DMS153 (cell line): ENCODE measurements around the gene MAML3.
"Not testable (repeated sequence)": the region's sequence is repeated elsewhere in the genome, so short reads cannot be mapped to it uniquely, and the experiment has no call there.

ENCODE experiments used
- DNase-seq: peaks from one replicate; lab custom pipeline; 2025; lab: John Stamatoyannopoulos, UW

Gene MAML3

GRCh38 chr4:139728146-139728545 is 425.8 kb downstream of the MAML3 start:
- no peak for DNase-seq

GRCh38 chr4:139726615-139727014 is 427.4 kb downstream of the MAML3 start:
- DNase-seq: no peak

- DNase-seq: no peak
Observed at GRCh38 chr4:139725236-139725635, 428.7 kb downstream of the MAML3 start.

GRCh38 chr4:139721789-139722188 is 432.2 kb downstream of the MAML3 start:
- no peak for DNase-seq

GRCh38 chr4:139720806-139721205 is 433.2 kb downstream of the MAML3 start:
- DNase-seq: no peak

- no peak for DNase-seq
Observed at GRCh38 chr4:139719381-139720101, 434.4 kb downstream of the MAML3 start.

- DNase-seq: no peak
Observed at GRCh38 chr4:139718833-139719232, 435.2 kb downstream of the MAML3 start.

- DNase-seq: no peak
Observed at GRCh38 chr4:139718358-139718757, 435.6 kb downstream of the MAML3 start.

- DNase-seq: no peak
Observed at GRCh38 chr4:139715746-139716391, 438.1 kb downstream of the MAML3 start.

GRCh38 chr4:139712882-139713281 is 441.1 kb downstream of the MAML3 start:
- no peak for DNase-seq

- DNase-seq: no peak
Observed at GRCh38 chr4:139711461-139711860, 442.5 kb downstream of the MAML3 start.

- no peak for DNase-seq
Observed at GRCh38 chr4:139710073-139710472, 443.9 kb downstream of the MAML3 start.

- DNase-seq: no peak
Observed at GRCh38 chr4:139709660-139710059, 444.3 kb downstream of the MAML3 start.

GRCh38 chr4:139704915-139705485 is 449.0 kb downstream of the MAML3 start:
- DNase-seq: no peak

GRCh38 chr4:139700568-139700967 is 453.4 kb downstream of the MAML3 start:
- no peak for DNase-seq

- DNase-seq: not testable (repeated sequence)
Observed at GRCh38 chr4:139698167-139698925, 455.6 kb downstream of the MAML3 start.

GRCh38 chr4:139696491-139696890 is 457.5 kb downstream of the MAML3 start:
- no peak for DNase-seq

GRCh38 chr4:139694522-139695107 is 459.4 kb downstream of the MAML3 start:
- DNase-seq: no peak

- DNase-seq: no peak
Observed at GRCh38 chr4:139692309-139693012, 461.5 kb downstream of the MAML3 start.

GRCh38 chr4:139690419-139690818 is 463.6 kb downstream of the MAML3 start:
- no peak for DNase-seq

GRCh38 chr4:139689093-139689722 is 464.8 kb downstream of the MAML3 start:
- DNase-seq: no peak
